ENCODE measurements around the gene MYRFL.
"Not testable (repeated sequence)": the region's sequence is repeated elsewhere in the genome, so short reads cannot be mapped to it uniquely, and the experiment has no call there.

The MYRFL gene

GRCh38 chr12:69994086-69994485 lies 169.1 kb downstream of the MYRFL start:
- DNase-seq, result not testable (repeated sequence)

GRCh38 chr12:69994724-69995173 lies 169.7 kb downstream of the MYRFL start:
- no peak for DNase-seq

- no peak for DNase-seq
Observed at GRCh38 chr12:69996241-69996640, 171.2 kb downstream of the MYRFL start.

- no peak for DNase-seq
Observed at GRCh38 chr12:69996722-69997121, 171.7 kb downstream of the MYRFL start.

DNA sequence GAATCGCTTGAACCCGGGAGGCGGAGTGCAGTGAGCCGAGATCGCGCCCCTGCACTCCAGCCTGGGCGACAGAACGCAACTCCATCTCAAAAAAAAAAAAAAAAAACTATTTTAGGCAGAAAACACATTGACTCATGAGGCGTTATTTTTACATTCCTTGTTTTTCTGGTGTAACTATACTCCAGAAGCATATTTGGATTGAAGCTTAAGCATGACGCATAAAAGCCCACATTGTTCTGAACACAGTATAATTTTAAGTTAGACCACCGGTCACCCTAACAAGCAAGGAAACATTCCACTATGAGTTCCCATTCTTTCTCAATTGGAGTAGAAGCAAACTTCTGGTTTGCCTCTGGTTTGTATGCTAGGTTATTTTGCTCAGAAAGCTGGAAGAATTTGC lies 173.0 kb downstream of the MYRFL start:
- DNase-seq, result no peak

DNA sequence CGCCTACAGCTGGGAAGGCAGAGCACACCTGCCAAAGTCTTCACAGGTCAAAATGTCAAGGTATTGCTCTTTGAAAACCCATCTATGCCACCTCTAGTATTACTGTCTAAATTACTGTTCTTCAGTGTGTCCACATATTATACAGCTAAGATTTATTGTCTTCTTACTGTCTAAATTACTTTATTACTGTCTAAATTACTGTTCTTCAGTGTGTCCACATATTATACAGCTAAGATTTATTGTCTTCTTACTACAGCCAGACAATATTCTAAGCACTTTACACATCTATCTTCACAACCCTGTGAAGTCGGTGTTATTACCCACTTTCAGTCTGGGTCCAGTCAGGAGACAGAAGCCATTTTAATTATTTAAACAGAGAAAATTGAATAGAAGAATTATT lies 173.9 kb downstream of the MYRFL start:
- peak; percentile 79 for DNase-seq

- no peak for DNase-seq
Observed at GRCh38 chr12:69999561-69999960, 174.5 kb downstream of the MYRFL start.

DNA sequence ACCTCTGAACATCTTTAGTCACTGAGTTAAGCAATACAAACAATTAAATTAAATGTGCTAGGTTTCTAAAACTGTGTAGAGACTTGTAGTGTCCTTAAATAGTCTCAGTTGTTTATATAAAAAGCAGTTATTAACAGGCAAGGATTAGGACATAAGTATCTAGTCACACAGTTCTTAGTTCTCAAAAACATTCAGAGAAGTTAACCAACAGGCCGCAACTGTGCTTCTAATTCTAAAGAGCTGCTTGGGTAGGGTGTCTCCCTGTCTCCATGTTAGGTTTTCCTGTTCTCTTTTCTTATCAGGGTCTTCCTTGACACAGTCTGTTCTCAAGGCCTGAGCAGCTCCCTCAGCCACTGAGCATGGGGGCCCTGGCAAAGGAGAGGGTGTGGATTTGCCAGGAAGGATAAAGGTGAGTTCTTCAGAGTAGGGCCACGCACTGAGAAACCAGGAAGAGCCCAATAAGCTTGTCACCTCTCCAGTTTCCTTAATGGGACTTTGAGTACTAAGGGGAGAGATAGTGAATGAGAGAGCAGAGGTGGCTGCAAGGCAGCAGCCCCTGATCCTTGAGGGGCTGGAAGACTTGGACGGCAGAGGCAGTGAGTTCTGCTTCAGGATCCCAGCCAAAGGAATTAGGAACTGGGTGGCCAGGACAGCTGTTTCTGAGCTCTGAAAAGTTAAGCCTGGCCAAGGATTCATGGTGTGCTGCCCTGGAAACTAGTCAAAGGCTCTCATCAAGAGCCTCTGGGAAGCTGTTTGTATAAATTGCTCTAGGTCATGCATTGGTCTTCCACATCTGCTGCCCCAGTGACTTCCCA lies 177.3 kb downstream of the MYRFL start:
- no peak for DNase-seq

- DNase-seq, result no peak
Observed at GRCh38 chr12:70002912-70003255, 177.9 kb downstream of the MYRFL start.

- no peak for DNase-seq
Observed at GRCh38 chr12:70005864-70006618, 181.0 kb downstream of the MYRFL start.

- DNase-seq, result no peak
Observed at GRCh38 chr12:70006619-70006973, 181.6 kb downstream of the MYRFL start.

DNA sequence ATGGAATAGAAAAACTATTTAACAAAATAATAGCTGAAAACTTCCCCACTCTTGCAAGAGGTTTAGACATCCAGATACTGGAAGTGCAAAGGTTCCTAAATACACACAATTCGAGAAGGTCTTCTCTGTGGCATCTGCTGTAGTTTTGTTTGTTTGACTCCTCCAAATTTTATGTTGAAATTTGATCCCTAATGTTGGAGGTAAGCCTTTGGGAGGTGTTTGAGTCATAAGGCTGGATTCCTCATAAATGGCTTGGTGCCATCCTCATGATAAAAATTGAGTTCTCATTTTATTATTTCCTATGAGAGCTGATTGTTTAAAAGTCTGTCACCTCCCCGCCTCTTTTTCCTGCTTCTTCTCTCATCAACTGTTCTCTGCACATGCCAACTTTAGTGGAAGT lies 182.7 kb downstream of the MYRFL start:
- DNase-seq, result no peak
